ENCODE measurements around the gene TTLL8.

DNA sequence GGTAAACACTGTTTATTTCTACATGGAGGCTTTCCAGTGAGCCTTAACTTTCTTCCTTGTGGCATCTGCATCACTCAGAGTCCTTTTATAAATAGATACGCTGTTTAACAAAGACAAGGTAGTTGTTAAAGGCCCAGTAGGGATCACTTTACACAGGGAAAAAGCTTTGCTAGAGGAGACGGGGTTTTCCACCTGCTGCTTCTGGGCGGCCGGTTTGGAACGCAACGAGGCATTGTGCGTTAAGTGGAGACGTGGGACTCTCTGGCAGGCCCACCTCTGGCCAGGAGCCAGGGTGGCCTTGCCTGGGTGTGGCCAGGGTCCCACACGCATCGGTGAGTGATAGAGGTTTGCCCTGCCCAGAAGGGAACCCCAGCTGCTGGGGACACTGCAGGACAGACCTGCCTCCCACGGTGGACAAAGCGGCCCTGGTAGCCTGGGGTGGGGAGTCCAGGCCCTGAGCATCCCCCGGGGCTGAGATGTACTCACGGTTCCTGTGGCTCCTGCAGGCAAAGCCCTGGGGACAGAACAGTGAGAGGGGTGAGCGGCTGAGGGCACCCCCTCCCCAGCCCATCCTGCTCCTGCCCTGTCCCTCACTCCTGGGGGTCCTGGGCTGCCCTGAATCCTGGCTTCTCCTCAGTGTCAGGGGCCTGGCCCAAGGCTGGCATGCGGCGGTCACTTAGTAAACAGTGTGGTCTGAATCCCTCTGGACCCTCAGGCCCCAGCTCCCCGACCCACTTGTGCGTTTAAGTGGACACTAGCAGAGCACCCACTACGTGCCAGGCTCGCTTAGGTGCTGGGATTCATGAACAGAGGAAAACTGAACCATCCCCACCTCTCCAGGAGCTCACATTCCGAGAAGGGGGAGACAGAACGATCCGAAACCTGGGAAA lies 49.7 kb downstream of the TTLL8 start:
- TF ChIP-seq KLF9 (tag by site-specific recombination; IDR thresholded peaks at IDR 0.05; ENCODE audit: low read depth) (no peak), ZNF621 (tag by site-specific recombination; IDR thresholded peaks at IDR 0.05) (no peak), ZNF132 (tag by site-specific recombination; IDR thresholded peaks at IDR 0.05; ENCODE audit: borderline replicate concordance) (no peak)

All from HEK293 (cell line).